K562 treated with DMSO at 1 percent for 48 hours (cell line): ENCODE data around the gene BPIFB3. TPM values are rescaled to one million over a fixed set of nuclear protein-coding genes. Genes with fewer than 3 reads are reported as not detected.

Source experiments
- total RNA-seq: library from RNA; unstranded; fragments of 300-600 nt; gene quantifications from 2 replicates; pipeline ENCODE4 v1.2.3, GENCODE V29; 2022; ENCODE audit warnings: low replicate concordance; ENCODE audit errors: extremely low read depth

The BPIFB3 gene, protein sequence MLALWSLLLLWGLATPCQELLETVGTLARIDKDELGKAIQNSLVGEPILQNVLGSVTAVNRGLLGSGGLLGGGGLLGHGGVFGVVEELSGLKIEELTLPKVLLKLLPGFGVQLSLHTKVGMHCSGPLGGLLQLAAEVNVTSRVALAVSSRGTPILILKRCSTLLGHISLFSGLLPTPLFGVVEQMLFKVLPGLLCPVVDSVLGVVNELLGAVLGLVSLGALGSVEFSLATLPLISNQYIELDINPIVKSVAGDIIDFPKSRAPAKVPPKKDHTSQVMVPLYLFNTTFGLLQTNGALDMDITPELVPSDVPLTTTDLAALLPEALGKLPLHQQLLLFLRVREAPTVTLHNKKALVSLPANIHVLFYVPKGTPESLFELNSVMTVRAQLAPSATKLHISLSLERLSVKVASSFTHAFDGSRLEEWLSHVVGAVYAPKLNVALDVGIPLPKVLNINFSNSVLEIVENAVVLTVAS
- total RNA-seq = not detected in 2 replicates

DNA sequence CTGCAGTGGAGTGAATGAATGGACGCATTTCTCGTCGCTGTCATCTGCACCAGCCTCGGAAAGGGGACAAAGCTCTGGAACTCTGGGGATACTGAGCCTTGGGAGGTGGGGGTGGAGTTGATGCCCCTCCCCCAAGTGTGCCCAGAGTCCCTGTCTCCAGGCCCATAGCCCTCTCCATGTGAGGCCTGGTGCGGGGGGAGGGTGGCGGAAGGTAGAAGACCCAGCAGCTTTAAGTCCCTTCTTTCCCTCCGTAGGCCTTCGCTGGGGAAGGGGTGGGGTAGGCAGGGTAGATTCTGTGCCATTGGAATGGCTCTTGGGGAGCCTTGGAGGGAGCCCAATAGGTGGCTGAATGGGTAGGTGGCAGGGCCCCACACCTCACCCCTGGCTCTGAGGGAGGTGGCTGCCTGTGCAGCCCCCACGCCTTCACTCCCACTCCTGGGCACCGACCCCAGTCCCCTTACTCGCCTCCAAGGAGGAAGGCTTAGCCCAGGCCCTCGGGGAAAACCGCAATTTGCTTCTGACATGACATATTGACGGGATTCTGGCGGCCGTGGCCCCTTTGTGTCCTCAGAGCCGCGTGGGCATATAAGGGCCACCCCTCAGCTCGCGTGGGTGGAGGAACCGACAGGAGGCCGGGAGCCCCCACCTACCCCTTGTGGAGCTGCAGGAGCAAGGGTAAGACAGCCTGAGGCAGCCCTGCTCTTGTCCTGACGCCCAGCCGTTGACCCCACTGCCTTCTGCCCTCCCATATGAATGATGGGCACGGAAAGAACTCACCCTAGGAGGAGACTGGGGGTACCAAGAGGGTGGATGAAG is at the start of gene BPIFB3:
Gene BPIFB3, plus strand, starts transcription at position 613 of the 816 bp plus-strand sequence. CDS start 1,533 bp downstream, outside the sequence.

DNA sequence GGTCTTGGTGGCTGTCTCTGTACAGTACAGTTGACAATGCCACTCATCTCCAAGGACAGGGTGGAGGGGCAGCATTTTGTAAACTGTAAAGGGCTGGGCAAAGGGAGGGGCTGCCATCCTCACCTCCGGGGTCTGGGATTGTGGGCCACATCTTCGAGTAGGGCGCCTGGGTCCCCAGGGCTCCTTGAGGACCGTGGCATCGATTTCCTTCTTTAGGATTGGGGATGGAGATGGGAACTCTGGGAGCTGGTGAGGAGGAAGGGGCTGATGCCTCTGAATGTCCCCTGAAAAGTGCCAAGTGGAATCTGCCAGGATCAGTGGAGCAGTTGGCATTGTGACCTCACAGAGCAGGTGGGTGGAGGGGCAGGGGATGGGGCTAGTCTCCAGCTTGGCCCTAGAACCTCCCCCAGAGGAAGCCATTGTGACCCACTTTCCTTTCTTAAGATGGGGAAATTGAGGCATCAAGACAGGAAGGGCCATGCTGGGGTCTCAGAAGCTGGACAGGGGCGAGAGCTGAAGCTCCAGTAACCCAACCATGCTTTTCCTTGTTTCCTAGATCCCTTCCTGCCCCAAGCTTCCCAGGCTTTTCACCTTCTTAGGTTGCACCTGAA is 49.5 kb upstream of the BPIFB3 start, which contains the start of gene SUN5:
Gene SUN5, minus strand, starts transcription at position 293 of the 611 bp plus-strand sequence. Its CDS starts 93 bp downstream, at position 200.

DNA sequence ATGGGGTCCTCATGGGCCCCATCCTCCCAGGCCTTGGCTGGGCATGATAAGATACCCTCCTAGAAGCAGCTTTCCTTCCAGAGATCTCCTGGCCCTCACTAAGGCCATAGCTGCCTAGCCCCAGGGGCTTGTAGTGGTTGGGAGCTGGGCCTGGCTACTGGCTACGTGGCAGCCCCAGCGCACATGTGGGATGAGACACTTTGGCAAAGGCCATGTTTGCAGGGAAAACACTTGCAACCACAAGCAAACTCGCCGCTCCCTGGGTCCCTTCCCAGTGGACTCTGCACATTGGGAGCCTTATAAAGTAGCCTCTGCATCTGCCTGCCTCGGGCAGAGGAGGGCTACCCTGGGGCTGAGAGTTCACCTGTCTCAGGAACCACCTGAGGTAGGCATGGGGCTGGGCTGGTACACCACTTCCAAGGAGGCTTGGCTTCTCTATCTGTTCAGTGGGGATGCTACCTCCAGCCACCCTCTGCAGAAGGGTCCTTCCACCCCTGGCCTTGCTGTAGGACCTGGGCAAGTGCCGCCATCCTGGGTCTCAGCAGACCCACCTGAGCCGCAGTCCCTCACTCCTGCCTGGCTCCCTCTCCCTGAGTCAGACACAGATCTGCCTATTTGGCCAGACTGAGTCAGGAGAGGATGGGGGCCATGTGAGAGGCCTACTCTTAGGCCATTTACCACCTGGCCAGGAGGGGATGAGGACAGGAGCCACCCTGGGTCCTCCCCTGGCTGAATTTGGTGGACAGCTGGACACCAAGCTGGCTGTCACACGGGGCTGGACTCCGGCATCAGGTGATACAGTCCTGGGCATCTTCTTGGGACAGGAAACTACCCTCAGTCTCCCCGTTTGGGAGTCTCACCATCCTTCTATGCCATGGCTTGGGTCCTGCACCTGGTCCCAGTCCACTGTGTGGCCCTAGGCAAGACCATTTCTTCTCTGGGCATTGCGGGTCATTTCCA is 46.0 kb upstream of the BPIFB3 start, which contains the start of gene BPIFB2:
Gene BPIFB2, plus strand, starts transcription at position 329 of the 960 bp plus-strand sequence. CDS start 871 bp downstream, outside the sequence.

GRCh38 chr20:33031531-33031930 is 22.2 kb upstream of the BPIFB3 start, which contains the start of gene BPIFB6:
TSS of gene BPIFB6 (plus strand) at chr20:33031648. CDS start at chr20:33031648, 0 bp downstream.

DNA sequence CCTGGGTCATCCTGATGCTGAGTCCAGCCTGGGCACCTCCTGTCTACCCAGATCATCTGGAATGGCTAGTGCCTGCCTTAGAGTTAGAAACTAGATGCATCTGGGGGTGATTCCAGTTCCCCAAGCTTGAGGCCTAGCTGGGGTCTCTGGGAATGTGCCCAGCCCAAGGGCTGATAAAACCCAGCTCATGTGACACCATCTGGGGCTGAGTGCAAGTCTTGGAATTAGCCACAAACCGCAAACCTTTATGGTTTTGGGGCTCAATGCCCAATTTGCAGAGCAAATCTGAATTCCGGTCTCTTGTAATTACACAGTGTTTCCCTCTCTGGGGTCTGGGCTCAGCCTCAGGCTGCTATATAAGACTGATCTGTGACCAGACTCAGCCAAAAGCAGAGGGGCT is 25.6 kb downstream of the BPIFB3 start, which contains the start of gene BPIFB4:
Gene BPIFB4, plus strand, starts transcription at position 385 of the 400 bp plus-strand sequence. CDS start 1,884 bp downstream, outside the sequence.

Other genes with a start within 250 kb of the BPIFB3 start
- not detected in 2 replicates for gene MAPRE1, start 233.9 kb upstream of the BPIFB3 start, total RNA-seq
- not detected in 2 replicates for gene EFCAB8, start 195.0 kb upstream of the BPIFB3 start, total RNA-seq
- gene SUN5, start 49.5 kb upstream of the BPIFB3 start, total RNA-seq = not detected in 2 replicates
- gene BPIFB2, start 46.2 kb upstream of the BPIFB3 start, total RNA-seq = not detected in 2 replicates
- not detected in 2 replicates for gene BPIFB6, start 22.3 kb upstream of the BPIFB3 start, total RNA-seq
- gene BPIFB4, start 25.7 kb downstream of the BPIFB3 start, total RNA-seq = not detected in 2 replicates
- gene BPIFA2, start 114.3 kb downstream of the BPIFB3 start, total RNA-seq = not detected in 2 replicates
- not detected in 2 replicates for gene BPIFA3, start 163.4 kb downstream of the BPIFB3 start, total RNA-seq
- gene BPIFA1, start 182.1 kb downstream of the BPIFB3 start, total RNA-seq = not detected in 2 replicates
- gene BPIFB1, start 229.3 kb downstream of the BPIFB3 start, total RNA-seq = not detected in 2 replicates